Gastroesophageal sphincter (tissue), 3 donors: ENCODE measurements around the gene MARK2.

Experiments
- CTCF ChIP-seq, 4 experiments: fragments of 200-600 bp in 2 of 4; fragments of 450-650 bp in 2 of 4; sonication (generic) in 1 of 4; IDR thresholded peaks; one replicate each; pipeline ENCODE4 v1.5.1; 2017 to 2019; ENCODE audit warnings: antibody characterized with exemption in 4 of 4, mild to moderate bottlenecking in 2 of 4, moderate library complexity in 2 of 4
- EP300 ChIP-seq: sonication (generic); formaldehyde crosslinking; IDR thresholded peaks from one replicate; pipeline ENCODE4 v1.6.1; 2017; ENCODE audit warnings: antibody characterized with exemption, mild to moderate bottlenecking
- POLR2AphosphoS5 ChIP-seq: sonication (generic); formaldehyde crosslinking; IDR thresholded peaks from one replicate; pipeline ENCODE4 v1.6.1; 2017; ENCODE audit warnings: antibody characterized with exemption

DNA sequence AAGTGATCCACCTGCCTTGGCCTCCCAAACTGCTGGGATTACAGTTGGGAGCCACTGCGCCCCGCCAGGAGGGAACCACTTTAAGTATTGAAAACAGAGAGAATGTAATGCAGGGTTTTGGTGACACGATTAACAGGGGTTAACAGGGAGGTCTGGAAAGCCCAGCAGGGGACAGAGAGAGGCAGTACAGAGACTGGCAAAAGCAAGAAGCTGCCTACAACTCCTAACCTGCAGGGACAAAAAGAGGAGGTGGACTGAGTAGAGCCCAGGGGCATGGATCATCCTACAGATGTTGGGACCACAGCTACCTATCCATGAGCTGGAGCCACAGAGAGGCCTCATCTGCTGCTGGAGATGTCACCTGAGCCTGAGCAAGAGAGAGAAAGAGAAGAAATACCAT, 27.4 kb upstream of the MARK2 start:
- no peak for TF ChIP-seq CTCF (IDR thresholded peaks at IDR 0.05)
- TF ChIP-seq EP300: no peak
- no peak for TF ChIP-seq POLR2AphosphoS5
